ENCODE results near the gene BICDL2. TPM values are rescaled to one million over a fixed set of nuclear protein-coding genes. Genes with fewer than 3 reads are reported as not detected.
"Not testable (repeated sequence)": the region's sequence is repeated elsewhere in the genome, so short reads cannot be mapped to it uniquely, and the experiment has no call there.

Gene BICDL2
- total RNA-seq, 1 donor from 2014 or later = 5.1 TPM

DNA sequence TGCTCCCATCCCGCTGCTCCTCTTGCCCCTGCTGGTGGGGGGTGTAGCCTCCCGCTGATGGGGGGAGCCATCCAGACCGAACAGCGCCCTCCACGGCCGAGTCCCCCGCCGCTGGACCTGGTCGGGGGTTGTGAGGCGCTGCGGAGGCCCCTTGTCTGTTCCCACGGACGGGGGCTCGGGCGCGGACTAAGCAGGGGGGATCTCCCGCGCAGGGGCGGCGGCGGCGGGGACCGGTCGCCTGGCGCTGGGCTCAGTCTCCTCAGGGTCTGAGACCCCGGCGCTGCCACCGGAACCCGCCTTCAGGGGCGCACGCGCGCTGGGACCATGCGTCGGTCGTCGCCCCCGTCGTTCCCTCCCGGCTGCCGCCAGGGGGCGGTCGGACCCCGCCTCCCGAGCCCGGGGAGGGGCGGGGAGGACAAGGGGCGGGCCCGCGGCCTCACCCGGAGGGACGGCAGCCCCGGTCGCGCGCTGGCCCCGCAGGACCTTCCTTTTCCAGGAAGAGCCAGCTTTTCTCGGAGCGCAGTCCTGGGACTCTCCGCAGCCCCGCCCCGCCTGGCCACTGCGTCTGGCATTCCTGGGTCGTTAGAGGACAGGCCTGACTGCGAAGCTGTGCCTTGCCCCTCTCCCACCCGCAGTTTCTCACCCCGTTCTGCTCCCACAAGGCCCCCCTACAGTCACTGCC is 22.4 kb upstream of the BICDL2 start:
- peak; percentile 84 to 94 for DNase-seq (ENCODE audit: low spot score in 2 of 2, unreplicated experiment in 2 of 2)
- TF ChIP-seq, protein P1, sequence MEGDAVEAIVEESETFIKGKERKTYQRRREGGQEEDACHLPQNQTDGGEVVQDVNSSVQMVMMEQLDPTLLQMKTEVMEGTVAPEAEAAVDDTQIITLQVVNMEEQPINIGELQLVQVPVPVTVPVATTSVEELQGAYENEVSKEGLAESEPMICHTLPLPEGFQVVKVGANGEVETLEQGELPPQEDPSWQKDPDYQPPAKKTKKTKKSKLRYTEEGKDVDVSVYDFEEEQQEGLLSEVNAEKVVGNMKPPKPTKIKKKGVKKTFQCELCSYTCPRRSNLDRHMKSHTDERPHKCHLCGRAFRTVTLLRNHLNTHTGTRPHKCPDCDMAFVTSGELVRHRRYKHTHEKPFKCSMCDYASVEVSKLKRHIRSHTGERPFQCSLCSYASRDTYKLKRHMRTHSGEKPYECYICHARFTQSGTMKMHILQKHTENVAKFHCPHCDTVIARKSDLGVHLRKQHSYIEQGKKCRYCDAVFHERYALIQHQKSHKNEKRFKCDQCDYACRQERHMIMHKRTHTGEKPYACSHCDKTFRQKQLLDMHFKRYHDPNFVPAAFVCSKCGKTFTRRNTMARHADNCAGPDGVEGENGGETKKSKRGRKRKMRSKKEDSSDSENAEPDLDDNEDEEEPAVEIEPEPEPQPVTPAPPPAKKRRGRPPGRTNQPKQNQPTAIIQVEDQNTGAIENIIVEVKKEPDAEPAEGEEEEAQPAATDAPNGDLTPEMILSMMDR (IDR thresholded peaks at IDR 0.05; ENCODE audit: unreplicated experiment) = peak; percentile 97
- Mint-ChIP-seq H3K4me1 (peaks cover 8% of the 10 kb centered on the region), H3K36me3 (no peaks in the 10 kb centered on the region), H3K27ac (peak overlapping the region; percentile 75), H3K9me3 (no peaks in the 10 kb centered on the region), H3K27me3 (ENCODE audit: low read depth) (no peaks in the 10 kb centered on the region), H3K4me3 (peak overlapping the region; percentile 79)

DNA sequence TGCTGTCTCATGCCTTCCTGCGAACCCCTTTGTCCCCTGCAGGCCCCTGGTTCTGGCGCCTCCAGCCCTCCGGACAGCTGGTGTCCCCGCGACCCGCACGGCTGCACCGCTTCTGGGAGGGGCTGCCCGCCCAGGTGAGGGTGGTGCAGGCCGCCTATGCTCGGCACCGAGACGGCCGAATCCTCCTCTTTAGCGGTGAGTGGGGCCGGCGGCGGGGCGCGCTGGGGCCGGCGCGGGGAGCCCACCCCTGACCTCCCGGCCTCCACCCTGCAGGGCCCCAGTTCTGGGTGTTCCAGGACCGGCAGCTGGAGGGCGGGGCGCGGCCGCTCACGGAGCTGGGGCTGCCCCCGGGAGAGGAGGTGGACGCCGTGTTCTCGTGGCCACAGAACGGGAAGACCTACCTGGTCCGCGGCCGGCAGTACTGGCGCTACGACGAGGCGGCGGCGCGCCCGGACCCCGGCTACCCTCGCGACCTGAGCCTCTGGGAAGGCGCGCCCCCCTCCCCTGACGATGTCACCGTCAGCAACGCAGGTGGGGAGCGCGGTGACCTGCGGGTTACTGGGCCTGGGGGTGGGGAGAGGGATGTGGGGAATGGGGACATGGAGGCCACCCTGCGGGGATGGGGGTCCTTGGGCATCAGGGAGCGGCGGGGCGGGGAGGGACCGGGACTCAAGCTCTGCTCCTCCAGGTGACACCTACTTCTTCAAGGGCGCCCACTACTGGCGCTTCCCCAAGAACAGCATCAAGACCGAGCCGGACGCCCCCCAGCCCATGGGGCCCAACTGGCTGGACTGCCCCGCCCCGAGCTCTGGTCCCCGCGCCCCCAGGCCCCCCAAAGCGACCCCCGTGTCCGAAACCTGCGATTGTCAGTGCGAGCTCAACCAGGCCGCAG is 21.6 kb upstream of the BICDL2 start:
- Mint-ChIP-seq H3K4me3 (peak overlapping the region; percentile 79), H3K27ac (no peak overlapping the region), H3K36me3 (peaks cover 6% of the 10 kb centered on the region), H3K27me3 (ENCODE audit: low read depth) (no peaks in the 10 kb centered on the region), H3K4me1 (peaks cover 8% of the 10 kb centered on the region), H3K9me3 (no peaks in the 10 kb centered on the region)
- peak in 1 of 2 experiments; percentile 52 for DNase-seq (ENCODE audit: low spot score in 2 of 2, unreplicated experiment in 2 of 2)
- TF ChIP-seq, protein P1 (IDR thresholded peaks at IDR 0.05; ENCODE audit: unreplicated experiment) = no peak

DNA sequence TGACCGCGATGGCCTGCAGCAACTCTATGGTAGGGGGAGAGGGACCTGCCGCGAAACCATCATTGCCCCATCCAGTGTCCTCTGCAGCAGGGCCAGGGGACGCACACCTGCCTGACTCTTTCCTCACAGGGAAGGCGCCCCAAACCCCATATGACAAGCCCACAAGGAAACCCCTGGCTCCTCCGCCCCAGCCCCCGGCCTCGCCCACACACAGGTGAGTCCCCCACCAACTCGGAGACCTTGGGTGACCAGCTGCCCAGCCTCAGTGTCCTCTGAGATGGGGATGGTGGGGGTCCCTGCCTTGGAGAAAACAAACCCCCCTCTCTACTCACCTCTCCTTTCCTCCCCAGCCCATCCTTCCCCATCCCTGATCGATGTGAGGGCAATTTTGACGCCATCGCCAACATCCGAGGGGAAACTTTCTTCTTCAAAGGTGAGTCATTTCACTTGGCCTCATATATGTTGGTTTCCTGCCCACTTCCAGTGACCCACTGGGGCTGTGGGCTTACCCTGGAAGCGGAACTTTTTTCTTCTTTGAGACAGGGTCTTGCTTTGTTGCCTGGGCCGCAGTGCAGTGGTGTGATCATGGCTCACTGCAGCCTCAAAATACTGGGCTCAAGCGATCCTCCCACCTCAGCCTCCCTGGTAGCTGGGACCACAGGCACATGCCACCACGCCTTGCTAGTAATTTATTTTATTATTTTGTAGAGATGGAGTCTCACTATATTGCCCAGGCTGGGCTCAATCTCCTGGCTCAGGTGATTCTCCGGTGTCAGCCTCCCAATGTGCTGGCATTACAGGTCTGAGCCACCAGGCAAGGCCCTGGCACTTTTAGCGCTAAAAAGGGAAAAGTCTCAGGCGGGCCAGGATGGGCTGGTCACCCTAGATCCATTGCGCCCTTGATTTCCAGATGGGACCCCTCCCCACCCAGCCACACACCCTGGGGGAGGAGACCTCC is 20.7 kb upstream of the BICDL2 start:
- Mint-ChIP-seq H3K27me3 (ENCODE audit: low read depth) (no peaks in the 10 kb centered on the region), H3K4me3 (peak overlapping the region; percentile 33), H3K4me1 (peaks cover 8% of the 10 kb centered on the region), H3K36me3 (peaks cover 6% of the 10 kb centered on the region), H3K27ac (no peak overlapping the region), H3K9me3 (no peaks in the 10 kb centered on the region)
- TF ChIP-seq, protein P1 (IDR thresholded peaks at IDR 0.05; ENCODE audit: unreplicated experiment) = no peak
- no peak for DNase-seq (ENCODE audit: low spot score in 2 of 2, unreplicated experiment in 2 of 2)

DNA sequence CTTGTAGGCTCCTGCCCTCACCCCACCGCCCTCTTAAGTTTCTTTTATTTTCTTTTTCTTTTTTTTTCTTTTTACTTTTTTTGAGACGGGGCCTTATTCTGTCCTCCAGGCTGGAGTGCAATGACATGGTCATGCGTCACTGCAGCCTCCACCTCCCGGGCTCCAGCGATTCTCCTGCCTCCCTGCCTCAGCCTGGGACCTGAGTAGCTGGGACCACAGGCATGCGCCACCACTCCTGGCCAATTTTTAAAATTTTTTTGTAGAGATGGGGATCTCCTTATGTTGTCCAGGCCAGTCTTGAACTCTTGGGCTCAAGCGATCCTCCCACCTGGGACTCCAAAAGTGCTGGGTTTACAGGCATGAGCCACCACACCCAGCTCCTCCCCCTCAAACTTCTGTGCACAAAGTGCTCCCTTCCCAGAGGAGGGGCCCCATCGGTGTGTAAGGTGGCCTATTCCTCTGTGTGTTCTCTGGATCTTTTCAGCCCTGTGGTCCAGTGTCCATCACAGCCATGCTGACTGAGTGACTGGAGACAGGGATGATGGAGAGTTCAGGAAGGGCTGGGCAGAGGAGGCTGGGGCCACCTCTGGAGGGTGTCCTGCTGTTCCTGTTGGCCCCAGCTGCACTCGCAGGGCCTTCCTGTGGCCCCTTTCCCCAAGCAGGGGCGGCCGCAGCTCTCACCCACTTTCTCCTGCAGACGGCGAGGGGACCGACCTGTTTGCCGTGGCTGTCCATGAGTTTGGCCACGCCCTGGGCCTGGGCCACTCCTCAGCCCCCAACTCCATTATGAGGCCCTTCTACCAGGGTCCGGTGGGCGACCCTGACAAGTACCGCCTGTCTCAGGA is 19.8 kb upstream of the BICDL2 start:
- no peak for DNase-seq (ENCODE audit: low spot score in 2 of 2, unreplicated experiment in 2 of 2)
- TF ChIP-seq, protein P1 (IDR thresholded peaks at IDR 0.05; ENCODE audit: unreplicated experiment) = no peak
- Mint-ChIP-seq H3K9me3 (no peaks in the 10 kb centered on the region), H3K36me3 (peaks cover 6% of the 10 kb centered on the region), H3K27me3 (ENCODE audit: low read depth) (peaks cover 2% of the 10 kb centered on the region), H3K27ac (no peak overlapping the region), H3K4me3 (peak overlapping the region; percentile 33), H3K4me1 (peaks cover 8% of the 10 kb centered on the region)

DNA sequence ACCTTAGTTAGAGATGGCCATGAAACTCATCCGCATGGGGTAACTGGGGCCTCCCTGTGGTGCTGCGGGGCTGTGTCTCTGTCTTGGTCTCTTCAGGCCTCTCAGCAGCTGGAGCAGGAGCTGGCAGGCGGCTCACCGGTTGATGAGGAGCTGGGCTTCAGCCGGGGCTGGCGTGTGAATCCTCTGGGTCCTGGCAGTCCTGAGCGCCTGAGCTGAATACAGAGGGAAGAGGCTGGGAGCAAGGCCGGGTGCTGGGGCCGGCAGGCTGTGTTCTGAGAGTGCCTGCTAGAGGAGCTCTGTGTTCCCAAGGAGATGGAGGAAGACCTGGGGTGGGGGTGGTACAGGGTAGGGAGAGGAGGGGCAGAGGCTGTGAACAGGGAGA is 19.0 kb upstream of the BICDL2 start:
- not testable (repeated sequence) for DNase-seq (ENCODE audit: low spot score in 2 of 2, unreplicated experiment in 2 of 2); H3K27me3 Mint-ChIP-seq (ENCODE audit: low read depth); H3K4me1 Mint-ChIP-seq; H3K4me3 Mint-ChIP-seq; H3K36me3 Mint-ChIP-seq; H3K9me3 Mint-ChIP-seq; H3K27ac Mint-ChIP-seq

Measured in mesothelial cell of epicardium (in vitro differentiated cells).